GM12878 (cell line): Measurements from ENCODE around the gene DOK7. TPM values are rescaled to one million over a fixed set of nuclear protein-coding genes. Genes with fewer than 3 reads are reported as not detected.

ENCODE experiments used
- ATAC-seq: fragments of 200-7000 bp; cut with Tn5 transposase; 3 replicates; pipeline ENCODE4 v1.9.1; 2020; ENCODE audit warnings: mild to moderate bottlenecking, moderate library complexity
- BruUV-seq: library from RNA; stranded (reverse); fragments of 400-500 nt; replicated peaks from 2 replicates; lab custom pipeline; 2021; lab: Mats Ljungman, UMichigan
- CTCF ChIA-PET: fragments of 300-600 bp; sonication (Branson Sonifier 250); formaldehyde crosslinking; extraction: SDS; loops from one replicate; lab custom pipeline; 2021; ENCODE audit warnings: inconsistent platforms; lab: Yijun Ruan, JAX
- POLR2A ChIA-PET: fragments of 350-600 bp; formaldehyde crosslinking; extraction: SDS; loops from one replicate; lab custom pipeline; 2021; ENCODE audit warnings: inconsistent platforms; lab: Charles Lee
- RAD21 ChIA-PET: fragments of 300-600 bp; sonication (Branson Sonifier 250); formaldehyde crosslinking; loops from one replicate; lab custom pipeline; 2023; ENCODE audit warnings: antibody characterized with exemption; ENCODE audit not compliant: unreplicated experiment; lab: Charles Lee
- SMC1A ChIA-PET: fragments of 300-600 bp; sonication (Branson Sonifier 250); formaldehyde crosslinking; loops from one replicate; lab custom pipeline; 2023; ENCODE audit not compliant: unreplicated experiment, uncharacterized antibody; lab: Charles Lee
- DNase-seq: peaks from one replicate; pipeline ENCODE4 v3.0.0-alpha.2; 2011; ENCODE audit warnings: low read depth, low spot score
- FAIRE-seq: peaks from 3 replicates; lab custom pipeline; 2011; peaks lifted over from hg19 to GRCh38; lab: Jason Lieb, UNC
- H2AFZ ChIP-seq: 2 replicates; pipeline ENCODE4 v1.6.0; 2011; ENCODE audit warnings: low read depth, low read length, control low read depth; ENCODE audit not compliant: control insufficient read depth
- H3K27ac ChIP-seq: 2 replicates; pipeline ENCODE4 v1.5.1; 2011; ENCODE audit warnings: control low read depth; ENCODE audit not compliant: control insufficient read depth, insufficient read depth
- H3K27me3 ChIP-seq, 2 experiments: replicated peaks in 1 of 2; 2 replicates each; pipeline versions ENCODE4 v1.6.0 to v1.6.1; 2011; ENCODE audit warnings: low read length in 1 of 2; ENCODE audit not compliant: control insufficient read depth in 2 of 2, insufficient read depth in 2 of 2
- H3K36me3 ChIP-seq, 2 experiments: 2 replicates each; pipeline ENCODE4 v1.5.1; 2011; ENCODE audit warnings: low read length in 1 of 2; ENCODE audit not compliant: control insufficient read depth in 2 of 2, insufficient read depth in 2 of 2
- H3K4me1 ChIP-seq: 2 replicates; pipeline ENCODE4 v1.6.1; 2011; ENCODE audit warnings: mild to moderate bottlenecking, low read length, moderate library complexity, mixed read lengths; ENCODE audit not compliant: control insufficient read depth, insufficient read depth
- H3K4me2 ChIP-seq: 2 replicates; pipeline ENCODE4 v1.6.0; 2011; ENCODE audit warnings: control low read depth; ENCODE audit not compliant: control insufficient read depth, insufficient read depth
- H3K4me3 ChIP-seq: fragments of 200-600 bp; sonication (generic); 2 replicates; pipeline ENCODE4 v1.5.1; 2016
- H3K79me2 ChIP-seq: 2 replicates; pipeline ENCODE4 v1.6.0; 2011; ENCODE audit warnings: low read length; ENCODE audit not compliant: control insufficient read depth, insufficient read depth
- H3K9ac ChIP-seq: 2 replicates; pipeline ENCODE4 v1.8.0; 2011; ENCODE audit warnings: low read length, control low read depth, mixed read lengths; ENCODE audit not compliant: control insufficient read depth, insufficient read depth
- H3K9me3 ChIP-seq: replicated peaks from 3 replicates; pipeline ENCODE4 v1.5.1; 2011; ENCODE audit warnings: mild to moderate bottlenecking, low read length; ENCODE audit not compliant: control insufficient read depth, insufficient read depth
- H4K20me1 ChIP-seq: 2 replicates; pipeline ENCODE4 v1.6.0; 2011; ENCODE audit not compliant: control insufficient read depth, insufficient read depth
- BRCA1 ChIP-seq: IDR thresholded peaks from 2 replicates; pipeline ENCODE4 v1.6.1; 2011; ENCODE audit warnings: low read depth, low read length, improper control_type of control experiment
- DPF2 ChIP-seq: fragments of 450-650 bp; IDR thresholded peaks from 2 replicates; pipeline ENCODE4 v1.6.1; 2017; ENCODE audit warnings: mild to moderate bottlenecking
- GATAD2B ChIP-seq: fragments of 450-650 bp; conservative IDR thresholded peaks from 2 replicates; pipeline ENCODE4 v1.6.1; 2017; ENCODE audit warnings: low read depth, mild to moderate bottlenecking, moderate library complexity
- HDAC6 ChIP-seq: fragments of 200-600 bp; sonication (generic); IDR thresholded peaks from one replicate; pipeline ENCODE4 v1.8.0; 2017; ENCODE audit warnings: antibody characterized with exemption; ENCODE audit not compliant: unreplicated experiment
- MEF2B ChIP-seq: fragments of 450-650 bp; IDR thresholded peaks from 2 replicates; pipeline ENCODE4 v1.6.1; 2018; ENCODE audit warnings: mild to moderate bottlenecking, moderate library complexity; ENCODE audit not compliant: partially characterized antibody, poor library complexity, severe bottlenecking
- MYC ChIP-seq: IDR thresholded peaks from 2 replicates; pipeline ENCODE4 v1.6.1; 2011; ENCODE audit warnings: mild to moderate bottlenecking, low read length, moderate library complexity, inconsistent platforms; ENCODE audit not compliant: insufficient read depth, insufficient replicate concordance, insufficient read length, severe bottlenecking
- NFIC ChIP-seq: IDR thresholded peaks from 2 replicates; pipeline ENCODE4 v1.6.1; 2012; ENCODE audit warnings: low read depth, mild to moderate bottlenecking, inconsistent platforms, low read length, moderate library complexity
- NFYA ChIP-seq: IDR thresholded peaks from 2 replicates; pipeline ENCODE4 v1.6.1; 2011; ENCODE audit warnings: low read depth, mild to moderate bottlenecking, low read length, improper control_type of control experiment, borderline replicate concordance
- PBX3 ChIP-seq: IDR thresholded peaks from 2 replicates; pipeline ENCODE4 v1.6.1; 2011; ENCODE audit warnings: mild to moderate bottlenecking, low read depth, low read length, moderate library complexity; ENCODE audit not compliant: insufficient replicate concordance
- RFX5 ChIP-seq: IDR thresholded peaks from 2 replicates; pipeline ENCODE4 v1.6.1; 2011; ENCODE audit warnings: low read depth, low read length, improper control_type of control experiment
- RUNX3 ChIP-seq: IDR thresholded peaks from 2 replicates; pipeline ENCODE4 v1.6.1; 2012; ENCODE audit warnings: low read length, inconsistent platforms
- STAT3 ChIP-seq: IDR thresholded peaks from 2 replicates; pipeline ENCODE4 v1.6.1; 2011; ENCODE audit warnings: low read depth, low read length, improper control_type of control experiment
- ZBTB40 ChIP-seq: fragments of 450-650 bp; IDR thresholded peaks from 2 replicates; pipeline ENCODE4 v1.6.1; 2016; ENCODE audit warnings: mild to moderate bottlenecking, moderate library complexity, borderline replicate concordance
- WGBS: methylation state at CpG from one replicate; pipeline ENCODE4 v1.1.6; 2016; ENCODE audit warnings: low lambda C conversion rate; ENCODE audit not compliant: insufficient replicate concordance, insufficient coverage; ENCODE audit errors: missing lambda C conversion rate; 5-methylcytosine and 5-hydroxymethylcytosine counted together
- in situ Hi-C: fragments of 300-500 bp; cut with MboI; formaldehyde crosslinking; loops from 9 replicates; pipeline ENCODE4 v1.14.3; 2018; ENCODE audit warnings: mixed read lengths
- intact Hi-C: fragments of 100-400 bp; cut with micrococcal nuclease; formaldehyde crosslinking; loops from one replicate; pipeline ENCODE4 v1.14.2; 2022; ENCODE audit not compliant: unreplicated experiment
- polyA plus RNA-seq, 11 experiments: library from polyadenylated mRNA; depleted of rRNA in 4 of 11; unstranded in 6 of 11; stranded (reverse) in 5 of 11; fragments of >200 nt; fragmentation: Nextera tagmentation in 4 of 11; fragmentation: Illumina TruSeq in 1 of 11; extraction: Ambion mirVana in 4 of 11; extraction: Trizol in 1 of 11; gene quantifications; 1 replicate in 1 of 11; 2 replicates in 10 of 11; pipeline versions ENCODE4 v1.2.1 to v1.2.3, GENCODE V29; 2011 to 2016; ENCODE audit warnings: inconsistent platforms in 2 of 11, missing spikeins in 2 of 11, low read depth in 1 of 11
- total RNA-seq, 4 experiments: library from RNA; depleted of rRNA in 3 of 4; stranded (reverse); fragments of >200 nt in 3 of 4; fragmentation: Illumina TruSeq in 1 of 4; extraction: Trizol in 1 of 4; gene quantifications; 2 replicates each; pipeline versions ENCODE4 v1.2.1 to v1.2.3, GENCODE V29; 2013 to 2021
- TF ChIP-seq, protein P1 (sequence below): fragments of 450-650 bp; IDR thresholded peaks from 2 replicates; pipeline ENCODE4 v1.6.1; 2017; ENCODE audit warnings: mild to moderate bottlenecking, moderate library complexity

Gene DOK7
- total and polyA plus RNA-seq, 10 of the 15 experiments (the other 5 are each of a cell fraction or from before 2014, with no cell fraction given) = 0.04 to 0.46 (median 0.18) TPM; not detected in 4

- no peaks in the 10 kb centered on the region for H3K79me2 ChIP-seq
- no peak overlapping the region for H3K4me3 ChIP-seq
- H4K20me1 ChIP-seq = no peaks in the 10 kb centered on the region
- intact Hi-C loops (no loop called here), in situ Hi-C loops (no loop called here)
- ChIA-PET CTCF (no interaction called here), POLR2A (no interaction called here), RAD21 (no interaction called here), SMC1A (no interaction called here)
- BruUV-seq = no TSS peak
- FAIRE-seq = no peak
- H3K9ac ChIP-seq = no peak overlapping the region
- no peak for DNase-seq
- ATAC-seq = peak; percentile 34
- peaks cover 2 to 6% of the 10 kb centered on the region in 2 experiments; a peak in 3 of 4 replicates for H3K27me3 ChIP-seq
- H3K4me1 ChIP-seq = no peaks in the 10 kb centered on the region; the same call in 1 of the 2 replicates
- H3K36me3 ChIP-seq = no peaks in the 10 kb centered on the region
- H3K27ac ChIP-seq = no peak overlapping the region
- 0 out of 2 replicates have a peak overlapping the region, but pooled peaks have one; percentile 33 for H3K4me2 ChIP-seq
- WGBS = 2% methylated on average over 33 of the region's 36 CpGs
- H3K9me3 ChIP-seq = no peaks in the 10 kb centered on the region
- H2AFZ ChIP-seq = no peak overlapping the region
- no peak for TF ChIP-seq DPF2
- TF ChIP-seq NFIC = no peak
- TF ChIP-seq, protein P1, sequence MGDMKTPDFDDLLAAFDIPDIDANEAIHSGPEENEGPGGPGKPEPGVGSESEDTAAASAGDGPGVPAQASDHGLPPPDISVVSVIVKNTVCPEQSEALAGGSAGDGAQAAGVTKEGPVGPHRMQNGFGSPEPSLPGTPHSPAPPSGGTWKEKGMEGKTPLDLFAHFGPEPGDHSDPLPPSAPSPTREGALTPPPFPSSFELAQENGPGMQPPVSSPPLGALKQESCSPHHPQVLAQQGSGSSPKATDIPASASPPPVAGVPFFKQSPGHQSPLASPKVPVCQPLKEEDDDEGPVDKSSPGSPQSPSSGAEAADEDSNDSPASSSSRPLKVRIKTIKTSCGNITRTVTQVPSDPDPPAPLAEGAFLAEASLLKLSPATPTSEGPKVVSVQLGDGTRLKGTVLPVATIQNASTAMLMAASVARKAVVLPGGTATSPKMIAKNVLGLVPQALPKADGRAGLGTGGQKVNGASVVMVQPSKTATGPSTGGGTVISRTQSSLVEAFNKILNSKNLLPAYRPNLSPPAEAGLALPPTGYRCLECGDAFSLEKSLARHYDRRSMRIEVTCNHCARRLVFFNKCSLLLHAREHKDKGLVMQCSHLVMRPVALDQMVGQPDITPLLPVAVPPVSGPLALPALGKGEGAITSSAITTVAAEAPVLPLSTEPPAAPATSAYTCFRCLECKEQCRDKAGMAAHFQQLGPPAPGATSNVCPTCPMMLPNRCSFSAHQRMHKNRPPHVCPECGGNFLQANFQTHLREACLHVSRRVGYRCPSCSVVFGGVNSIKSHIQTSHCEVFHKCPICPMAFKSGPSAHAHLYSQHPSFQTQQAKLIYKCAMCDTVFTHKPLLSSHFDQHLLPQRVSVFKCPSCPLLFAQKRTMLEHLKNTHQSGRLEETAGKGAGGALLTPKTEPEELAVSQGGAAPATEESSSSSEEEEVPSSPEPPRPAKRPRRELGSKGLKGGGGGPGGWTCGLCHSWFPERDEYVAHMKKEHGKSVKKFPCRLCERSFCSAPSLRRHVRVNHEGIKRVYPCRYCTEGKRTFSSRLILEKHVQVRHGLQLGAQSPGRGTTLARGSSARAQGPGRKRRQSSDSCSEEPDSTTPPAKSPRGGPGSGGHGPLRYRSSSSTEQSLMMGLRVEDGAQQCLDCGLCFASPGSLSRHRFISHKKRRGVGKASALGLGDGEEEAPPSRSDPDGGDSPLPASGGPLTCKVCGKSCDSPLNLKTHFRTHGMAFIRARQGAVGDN = no peak
- TF ChIP-seq RFX5 = no peak
- peak; percentile 18; the same call in 1 of the 2 replicates for TF ChIP-seq ZBTB40
- TF ChIP-seq MEF2B = peak; percentile 89
- no peak for TF ChIP-seq BRCA1
- TF ChIP-seq PBX3 = no peak
- no peak for TF ChIP-seq MYC
- peak; percentile 22; the same call in 1 of the 2 replicates for TF ChIP-seq RUNX3
- no peak for TF ChIP-seq NFYA
- TF ChIP-seq GATAD2B = peak; percentile 42
- TF ChIP-seq STAT3 = no peak
- TF ChIP-seq HDAC6 = no peak
Measured at GRCh38 chr4:3485011-3485791, 22.1 kb downstream of the DOK7 start.
